SK-N-SH treated with all-trans-retinoic acid at 6 μM for 48 hours (cell line): ENCODE results near the gene NTN5.

Source experiments
- RARB ChIP-seq: fragments of 250-450 bp; sonication (Bioruptor Pico); IDR thresholded peaks from 2 replicates; pipeline ENCODE4 v1.8.0; 2021; ENCODE audit warnings: mild to moderate bottlenecking, moderate library complexity
- ZNF565 ChIP-seq: fragments of 450-650 bp; formaldehyde crosslinking; conservative IDR thresholded peaks from 2 replicates; pipeline ENCODE4 v1.5.0; 2020; ENCODE audit warnings: low read depth, mild to moderate bottlenecking, moderate library complexity
- TF ChIP-seq, protein P1 (sequence below): fragments of 250-450 bp; sonication (Bioruptor Pico); IDR thresholded peaks from 2 replicates; pipeline ENCODE4 v1.8.0; 2021; ENCODE audit warnings: low read depth, mild to moderate bottlenecking, moderate library complexity, borderline replicate concordance

DNA sequence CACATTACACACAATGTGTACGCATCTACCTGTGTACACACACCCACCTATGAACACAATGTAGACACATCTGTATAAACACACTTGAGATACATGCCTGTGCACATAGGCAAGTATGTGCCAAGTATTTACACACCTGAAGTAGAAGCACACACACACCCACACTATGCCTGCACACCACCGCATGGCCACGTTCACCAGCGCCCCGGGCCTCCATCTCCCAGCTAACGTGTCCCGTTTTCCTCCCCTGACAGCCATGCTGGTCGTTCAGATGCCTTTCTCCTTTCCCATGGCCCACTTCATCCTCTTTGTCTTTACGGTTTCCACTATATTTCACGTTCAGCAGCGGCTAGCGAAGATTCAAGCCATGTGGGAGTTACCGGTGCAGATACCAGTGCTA lies 29.9 kb upstream of the NTN5 start:
- TF ChIP-seq ZNF565 (CRISPR knock-in tag) (no peak), RARB (no peak)
- TF ChIP-seq, protein P1, sequence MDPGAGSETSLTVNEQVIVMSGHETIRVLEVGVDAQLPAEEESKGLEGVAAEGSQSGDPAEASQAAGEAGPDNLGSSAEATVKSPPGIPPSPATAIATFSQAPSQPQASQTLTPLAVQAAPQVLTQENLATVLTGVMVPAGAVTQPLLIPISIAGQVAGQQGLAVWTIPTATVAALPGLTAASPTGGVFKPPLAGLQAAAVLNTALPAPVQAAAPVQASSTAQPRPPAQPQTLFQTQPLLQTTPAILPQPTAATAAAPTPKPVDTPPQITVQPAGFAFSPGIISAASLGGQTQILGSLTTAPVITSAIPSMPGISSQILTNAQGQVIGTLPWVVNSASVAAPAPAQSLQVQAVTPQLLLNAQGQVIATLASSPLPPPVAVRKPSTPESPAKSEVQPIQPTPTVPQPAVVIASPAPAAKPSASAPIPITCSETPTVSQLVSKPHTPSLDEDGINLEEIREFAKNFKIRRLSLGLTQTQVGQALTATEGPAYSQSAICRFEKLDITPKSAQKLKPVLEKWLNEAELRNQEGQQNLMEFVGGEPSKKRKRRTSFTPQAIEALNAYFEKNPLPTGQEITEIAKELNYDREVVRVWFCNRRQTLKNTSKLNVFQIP: no peak
